ENCODE results near the gene PPM1H.

The PPM1H gene

DNA sequence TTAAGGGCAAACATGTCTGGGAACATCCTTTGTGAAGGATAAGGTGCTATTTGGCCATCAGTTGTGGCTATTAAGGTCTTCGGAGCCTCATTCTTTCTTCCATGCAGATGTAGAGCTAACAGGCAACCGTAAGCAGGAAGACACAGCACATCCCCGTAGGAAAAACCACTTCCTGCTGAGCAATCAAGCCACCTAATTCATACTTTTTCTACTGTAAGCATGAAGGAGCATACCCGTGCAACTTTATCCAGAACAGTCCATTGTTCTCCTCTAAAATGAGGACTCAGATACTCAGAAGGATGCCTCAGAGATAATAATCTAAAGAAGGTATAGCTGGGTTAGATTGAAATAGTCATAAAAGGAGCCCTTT is 232.0 kb downstream of the PPM1H start:
- no peak overlapping the region for H3K4me3 ChIP-seq (ENCODE audit: low read depth, low read length)
- peaks cover 4% of the 10 kb centered on the region for H3K4me1 ChIP-seq (ENCODE audit: control insufficient read depth, insufficient read depth, low read length)
- H3K9me3 ChIP-seq (ENCODE audit: control insufficient read depth, insufficient read depth, low read depth, low read length), result no peaks in the 10 kb centered on the region
- ChIA-PET POLR2A (interaction anchor here (0.7 kb wide), 1 partner anchor 100 kb away, joined by 3 read pairs; no protein-coding TSS in a partner anchor), CTCF (interaction anchor here (0.7 to 0.8 kb wide), 2 partner anchors 233 to 249 kb away, joined by 3 read pairs; no protein-coding TSS in a partner anchor)
- peaks cover 0 to 3% of the 10 kb centered on the region in 2 experiments; a peak in 1 of 3 replicates for H3K36me3 ChIP-seq (ENCODE audit: control insufficient read depth in 2 of 2, insufficient read depth in 1 of 2, low read length in 2 of 2)
- no peak overlapping the region for H3K27ac ChIP-seq (ENCODE audit: extremely low read depth, low read depth, low read length)
- TF ChIP-seq PRDM6 (tag by site-specific recombination; IDR thresholded peaks at IDR 0.05), result no peak
- no peak for TF ChIP-seq ZNF529 (tag by site-specific recombination; IDR thresholded peaks at IDR 0.05; ENCODE audit: insufficient replicate concordance)
- no peak for TF ChIP-seq ZNF16 (tag by site-specific recombination; IDR thresholded peaks at IDR 0.05; ENCODE audit: low read depth)
- TF ChIP-seq ZNF600 (tag by site-specific recombination; IDR thresholded peaks at IDR 0.05), result no peak
- TF ChIP-seq ZNF610 (tag by site-specific recombination; IDR thresholded peaks at IDR 0.05; ENCODE audit: borderline replicate concordance), result no peak
- no peak for TF ChIP-seq KLF16 (tag by site-specific recombination; IDR thresholded peaks at IDR 0.05)

DNA sequence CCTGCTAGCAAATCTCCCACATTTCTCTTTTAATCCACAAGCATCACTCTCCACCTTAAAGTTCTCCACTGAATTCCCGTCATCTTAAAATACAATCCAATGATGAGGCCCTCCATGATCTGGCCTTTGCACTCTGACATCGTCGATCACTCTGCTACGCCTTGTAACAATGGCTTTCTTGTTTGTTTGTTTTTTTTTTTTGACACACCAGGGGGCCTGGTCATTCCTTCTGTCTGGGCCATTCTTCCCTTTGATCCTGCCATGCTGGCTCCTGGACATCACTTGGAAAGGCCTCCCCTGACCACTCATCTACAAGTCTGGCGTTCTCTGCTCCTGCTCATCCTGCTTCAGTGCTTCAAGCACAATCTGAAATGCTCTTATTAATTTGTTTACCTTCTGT is 233.5 kb downstream of the PPM1H start:
- ChIA-PET CTCF (interaction anchor here (0.7 kb wide), 1 partner anchor 30 kb away, joined by 3 read pairs; no protein-coding TSS in a partner anchor), POLR2A (no interaction called here)
- Histone ChIP-seq H3K27ac (ENCODE audit: extremely low read depth, low read depth, low read length) (no peak overlapping the region), H3K4me3 (ENCODE audit: low read depth, low read length) (no peak overlapping the region), H3K4me1 (ENCODE audit: control insufficient read depth, insufficient read depth, low read length) (peaks cover 4% of the 10 kb centered on the region), H3K36me3 (ENCODE audit: control insufficient read depth in 2 of 2, insufficient read depth in 1 of 2, low read length in 2 of 2) (no peaks in the 10 kb centered on the region), H3K9me3 (ENCODE audit: control insufficient read depth, insufficient read depth, low read depth, low read length) (no peaks in the 10 kb centered on the region)
- TF ChIP-seq KLF9 (tag by site-specific recombination; IDR thresholded peaks at IDR 0.05; ENCODE audit: low read depth) (no peak), ZNF544 (tag by site-specific recombination; IDR thresholded peaks at IDR 0.05) (no peak), ZNF239 (tag by site-specific recombination; IDR thresholded peaks at IDR 0.05) (no peak), GLI4 (tag by site-specific recombination; IDR thresholded peaks at IDR 0.05) (no peak), ZNF777 (tag by site-specific recombination; IDR thresholded peaks at IDR 0.05; ENCODE audit: borderline replicate concordance) (no peak), ZNF624 (tag by site-specific recombination; IDR thresholded peaks at IDR 0.05) (no peak), ZFP69B (tag by site-specific recombination; IDR thresholded peaks at IDR 0.05) (no peak)
- TF ChIP-seq, protein P1, sequence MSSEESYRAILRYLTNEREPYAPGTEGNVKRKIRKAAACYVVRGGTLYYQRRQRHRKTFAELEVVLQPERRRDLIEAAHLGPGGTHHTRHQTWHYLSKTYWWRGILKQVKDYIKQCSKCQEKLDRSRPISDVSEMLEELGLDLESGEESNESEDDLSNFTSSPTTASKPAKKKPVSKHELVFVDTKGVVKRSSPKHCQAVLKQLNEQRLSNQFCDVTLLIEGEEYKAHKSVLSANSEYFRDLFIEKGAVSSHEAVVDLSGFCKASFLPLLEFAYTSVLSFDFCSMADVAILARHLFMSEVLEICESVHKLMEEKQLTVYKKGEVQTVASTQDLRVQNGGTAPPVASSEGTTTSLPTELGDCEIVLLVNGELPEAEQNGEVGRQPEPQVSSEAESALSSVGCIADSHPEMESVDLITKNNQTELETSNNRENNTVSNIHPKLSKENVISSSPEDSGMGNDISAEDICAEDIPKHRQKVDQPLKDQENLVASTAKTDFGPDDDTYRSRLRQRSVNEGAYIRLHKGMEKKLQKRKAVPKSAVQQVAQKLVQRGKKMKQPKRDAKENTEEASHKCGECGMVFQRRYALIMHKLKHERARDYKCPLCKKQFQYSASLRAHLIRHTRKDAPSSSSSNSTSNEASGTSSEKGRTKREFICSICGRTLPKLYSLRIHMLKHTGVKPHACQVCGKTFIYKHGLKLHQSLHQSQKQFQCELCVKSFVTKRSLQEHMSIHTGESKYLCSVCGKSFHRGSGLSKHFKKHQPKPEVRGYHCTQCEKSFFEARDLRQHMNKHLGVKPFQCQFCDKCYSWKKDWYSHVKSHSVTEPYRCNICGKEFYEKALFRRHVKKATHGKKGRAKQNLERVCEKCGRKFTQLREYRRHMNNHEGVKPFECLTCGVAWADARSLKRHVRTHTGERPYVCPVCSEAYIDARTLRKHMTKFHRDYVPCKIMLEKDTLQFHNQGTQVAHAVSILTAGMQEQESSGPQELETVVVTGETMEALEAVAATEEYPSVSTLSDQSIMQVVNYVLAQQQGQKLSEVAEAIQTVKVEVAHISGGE (tag by site-specific recombination; conservative IDR thresholded peaks at IDR 0.05; ENCODE audit: low read depth), result no peak

GRCh38 chr12:62700091-62700880 is 234.7 kb downstream of the PPM1H start:
- CTCF ChIA-PET, result no interaction called here
- Histone ChIP-seq H3K9me3 (ENCODE audit: control insufficient read depth, insufficient read depth, low read depth, low read length) (no peaks in the 10 kb centered on the region), H3K4me3 (ENCODE audit: low read depth, low read length) (no peak overlapping the region), H3K27ac (ENCODE audit: extremely low read depth, low read depth, low read length) (no peak overlapping the region), H3K36me3 (ENCODE audit: control insufficient read depth in 2 of 2, insufficient read depth in 1 of 2, low read length in 2 of 2) (no peaks in the 10 kb centered on the region), H3K4me1 (ENCODE audit: control insufficient read depth, insufficient read depth, low read length) (peaks cover 4% of the 10 kb centered on the region)
- POLR2A ChIA-PET, result no interaction called here
- no peak for TF ChIP-seq ATF2 (tag by site-specific recombination; IDR thresholded peaks at IDR 0.05; ENCODE audit: low read depth)
- no peak for TF ChIP-seq ZNF19 (tag by site-specific recombination; IDR thresholded peaks at IDR 0.05; ENCODE audit: low read depth)
- TF ChIP-seq SCRT2 (tag by site-specific recombination; IDR thresholded peaks at IDR 0.05), result no peak
- TF ChIP-seq ZNF776 (tag by site-specific recombination; IDR thresholded peaks at IDR 0.05; ENCODE audit: borderline replicate concordance), result no peak
- TF ChIP-seq ZSCAN30 (tag by site-specific recombination; IDR thresholded peaks at IDR 0.05), result no peak
- TF ChIP-seq ZBTB8A (tag by site-specific recombination; IDR thresholded peaks at IDR 0.05), result no peak
- TF ChIP-seq ZNF837 (tag by site-specific recombination; IDR thresholded peaks at IDR 0.05), result no peak
- TF ChIP-seq ZBTB49 (tag by site-specific recombination; IDR thresholded peaks at IDR 0.05; ENCODE audit: low read depth), result no peak
- no peak for TF ChIP-seq ZNF544 (tag by site-specific recombination; IDR thresholded peaks at IDR 0.05)
- no peak for TF ChIP-seq ZNF624 (tag by site-specific recombination; IDR thresholded peaks at IDR 0.05)
